HG03439 (cell line): Measurements from ENCODE around the gene SLC11A2.
"Not testable (repeated sequence)": the region's sequence is repeated elsewhere in the genome, so short reads cannot be mapped to it uniquely, and the experiment has no call there.

Source experiments
- ATAC-seq: cut with Tn5 transposase; IDR thresholded peaks from one replicate; pipeline ENCODE4 v1.9.1; 2021; ENCODE audit warnings: mild to moderate bottlenecking, moderate library complexity; ENCODE audit not compliant: unreplicated experiment

Gene SLC11A2

DNA sequence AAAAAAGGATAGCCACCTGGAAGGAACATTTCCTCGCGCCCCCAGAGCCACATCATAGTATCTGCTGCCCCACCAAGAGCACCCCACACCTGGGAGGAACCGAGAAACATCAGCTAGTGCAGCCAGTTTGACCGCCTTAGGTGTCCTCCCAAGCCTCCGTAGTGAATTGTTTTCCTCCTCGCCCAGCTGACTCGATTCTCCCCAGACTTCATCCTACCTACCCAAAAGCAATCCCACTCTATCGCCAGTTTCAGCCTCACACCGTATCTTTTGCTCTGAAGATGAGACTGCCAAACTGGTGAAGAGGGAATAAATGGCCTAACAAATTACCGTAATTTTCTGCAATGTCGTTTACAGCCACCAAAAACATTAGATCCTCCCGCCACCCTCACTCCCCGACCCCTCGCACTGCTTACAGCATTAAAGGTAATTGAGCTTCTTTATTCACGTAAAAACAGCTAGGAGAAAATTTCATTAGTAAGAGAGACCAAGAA, 1.2 kb upstream of the SLC11A2 start:
- no peak for ATAC-seq

DNA sequence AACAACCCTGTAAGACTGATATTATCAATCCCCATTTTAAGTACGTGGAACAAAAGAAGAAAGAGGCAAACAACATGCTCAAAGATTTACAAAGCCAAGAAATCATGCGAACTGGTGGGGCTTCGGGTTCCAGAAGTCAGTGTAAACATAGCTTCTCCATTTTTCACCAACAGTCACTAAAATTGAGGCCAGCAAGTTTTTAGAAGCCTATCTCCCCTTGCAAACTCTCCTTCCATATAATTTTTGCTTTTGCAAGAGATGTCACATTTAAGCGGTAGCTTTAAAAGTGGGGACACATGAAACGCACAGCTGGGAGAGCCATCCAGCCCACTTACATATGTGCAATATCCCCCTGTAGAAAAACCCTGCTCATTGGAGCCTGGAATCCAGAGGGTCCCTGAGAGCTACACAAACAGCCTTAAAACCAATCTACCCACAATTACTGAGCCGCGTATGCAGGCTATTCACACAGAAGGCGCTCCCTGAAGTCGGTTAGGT, 797 bp downstream of the SLC11A2 start:
- ATAC-seq = no peak

GRCh38 chr12:51023625-51024382, 2.4 kb downstream of the SLC11A2 start:
- ATAC-seq = no peak

- no peak for ATAC-seq
These were observed 4.5 kb downstream of the SLC11A2 start for GRCh38 chr12:51021694-51022093.

GRCh38 chr12:51020448-51021182, 5.6 kb downstream of the SLC11A2 start:
- ATAC-seq = no peak

GRCh38 chr12:51019927-51020326, 6.3 kb downstream of the SLC11A2 start:
- no peak for ATAC-seq

DNA sequence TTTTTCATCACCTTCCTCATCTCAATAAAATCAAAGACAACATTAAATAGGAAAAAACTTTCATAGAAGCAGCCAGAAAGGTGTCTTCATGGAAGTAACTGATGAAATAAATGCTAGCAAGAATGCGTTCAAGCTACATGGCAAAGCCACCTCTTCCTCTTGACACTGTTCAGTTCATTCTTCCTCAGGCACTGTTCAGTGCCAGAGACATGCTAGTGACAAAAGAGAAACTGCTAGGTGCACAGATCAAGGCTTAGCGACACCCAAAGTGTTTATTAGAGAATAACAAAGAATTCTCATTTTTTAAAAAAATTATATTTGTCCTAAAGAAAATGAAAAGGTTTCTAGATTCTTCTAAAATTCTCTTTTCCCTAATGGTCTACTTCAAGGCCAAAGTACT, 7.2 kb downstream of the SLC11A2 start:
- no peak for ATAC-seq

GRCh38 chr12:51017452-51017851, 8.7 kb downstream of the SLC11A2 start:
- ATAC-seq = no peak

DNA sequence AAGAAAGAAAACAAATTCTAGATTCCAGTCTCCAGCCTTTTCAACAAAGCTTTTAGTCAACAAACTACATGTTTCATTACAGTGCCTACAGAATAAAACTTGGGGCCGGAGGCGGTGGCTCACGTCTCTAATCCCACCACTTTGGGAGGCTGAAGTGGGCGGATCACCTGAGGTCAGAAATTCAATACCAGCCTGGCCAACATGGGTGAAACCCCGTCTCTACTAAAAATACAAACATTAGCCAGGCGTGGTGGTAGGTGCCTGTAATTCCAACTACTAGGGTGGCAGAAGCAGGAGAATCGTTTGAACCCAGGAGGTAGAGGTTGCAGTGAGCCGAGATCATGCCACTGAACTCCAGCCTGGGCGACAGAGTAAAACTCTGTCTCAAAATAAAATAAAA, 11.7 kb downstream of the SLC11A2 start:
- ATAC-seq = not testable (repeated sequence)

- ATAC-seq = no peak
These were observed 12.7 kb downstream of the SLC11A2 start for GRCh38 chr12:51013441-51013840.

- no peak for ATAC-seq
These were observed 13.5 kb downstream of the SLC11A2 start for GRCh38 chr12:51012570-51013236.

DNA sequence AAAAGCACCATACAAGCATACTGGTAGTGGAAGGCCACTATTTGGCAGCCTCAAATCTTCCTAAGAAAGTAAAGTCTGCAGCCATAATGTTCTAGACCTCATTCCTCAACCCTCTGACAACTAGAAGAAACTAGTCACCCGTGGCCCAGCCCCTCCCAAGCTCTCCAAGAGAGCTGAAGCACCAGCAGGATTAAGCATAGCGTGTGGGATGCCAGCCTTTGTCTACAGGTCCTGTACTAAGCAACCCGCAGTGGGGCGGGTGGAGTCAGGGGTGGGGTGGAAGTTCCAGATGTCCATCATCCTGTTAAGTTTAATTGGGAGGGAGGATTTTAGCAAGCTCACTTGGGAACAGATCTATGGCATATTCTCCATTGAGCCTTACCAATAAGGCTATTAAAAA, 14.2 kb downstream of the SLC11A2 start:
- no peak for ATAC-seq

- no peak for ATAC-seq
These were observed 17.1 kb downstream of the SLC11A2 start for GRCh38 chr12:51009056-51009440.

DNA sequence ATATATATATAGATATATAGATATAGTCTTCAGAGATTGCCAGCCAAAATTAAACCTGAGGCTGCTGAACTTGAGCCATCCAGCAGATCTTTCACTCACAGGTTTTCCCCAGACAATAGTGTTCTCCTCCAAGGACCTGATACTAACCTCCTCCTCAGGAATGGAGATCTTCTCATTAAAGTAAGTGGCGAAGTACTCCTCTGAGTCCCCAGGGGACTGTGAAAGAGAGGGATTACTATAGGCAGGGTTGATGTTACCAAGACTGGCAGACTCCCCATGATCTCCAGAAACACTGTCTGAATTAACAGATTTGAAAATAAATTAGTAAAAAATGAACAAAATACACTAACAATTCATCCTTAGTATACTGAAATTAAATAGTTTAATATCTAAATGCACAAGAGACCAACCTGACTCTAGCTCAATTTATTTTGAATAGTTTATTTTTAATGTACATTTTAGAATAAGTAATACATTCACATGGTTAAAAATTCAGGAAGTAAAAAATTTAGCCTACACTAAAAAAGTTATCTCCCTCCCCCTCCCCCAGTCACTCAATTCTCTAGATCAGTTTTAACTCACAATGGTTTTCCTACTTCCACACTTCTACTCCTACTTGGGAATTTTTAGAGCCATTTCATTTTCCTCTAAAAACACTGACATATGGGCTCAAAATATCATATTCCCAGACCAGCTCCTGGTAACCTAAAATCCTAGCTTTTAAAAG, 17.7 kb downstream of the SLC11A2 start:
- no peak for ATAC-seq

GRCh38 chr12:51005671-51006070, 20.5 kb downstream of the SLC11A2 start:
- no peak for ATAC-seq

GRCh38 chr12:51005030-51005429, 21.2 kb downstream of the SLC11A2 start:
- no peak for ATAC-seq

DNA sequence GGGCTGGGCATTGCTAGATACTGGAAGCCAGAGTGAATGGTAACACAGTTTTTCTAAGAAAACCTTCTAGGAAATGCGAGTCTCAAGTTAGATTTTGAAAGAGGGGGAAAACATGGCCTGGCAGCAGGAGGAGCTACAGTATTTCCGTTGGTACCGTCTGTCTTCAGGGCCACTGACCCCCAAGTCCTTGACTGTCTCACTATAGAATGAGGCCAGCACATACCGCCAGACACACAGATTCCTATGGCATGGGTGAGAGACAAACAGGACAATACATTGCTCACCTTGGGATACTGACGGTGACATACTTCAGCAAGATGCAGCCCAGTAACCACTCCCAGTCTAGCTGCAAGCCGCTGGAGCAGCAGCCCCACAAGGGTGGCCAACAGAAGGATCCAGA, 21.7 kb downstream of the SLC11A2 start:
- ATAC-seq = no peak

GRCh38 chr12:51001799-51002198, 24.4 kb downstream of the SLC11A2 start:
- ATAC-seq = no peak

GRCh38 chr12:51000245-51000644, 25.9 kb downstream of the SLC11A2 start:
- ATAC-seq = no peak

DNA sequence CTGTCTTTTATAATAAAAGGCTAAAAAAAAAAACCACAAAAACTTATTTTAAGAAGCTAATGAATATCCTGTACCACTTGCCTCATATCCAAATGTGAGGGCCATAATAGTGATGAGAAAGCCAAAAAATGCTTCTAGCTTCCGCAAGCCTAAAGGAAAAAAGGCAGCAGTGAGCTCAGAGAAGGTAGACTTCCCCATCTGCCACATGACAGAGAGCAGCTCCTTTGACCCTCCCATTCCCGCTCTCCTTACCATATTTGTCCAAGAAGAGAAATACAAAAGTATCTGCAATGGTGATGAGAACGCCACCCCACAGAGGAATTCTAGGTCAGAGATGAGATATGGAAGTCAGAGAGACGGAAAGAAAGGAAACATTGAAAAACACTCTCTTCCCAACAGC, 27.1 kb downstream of the SLC11A2 start:
- no peak for ATAC-seq

- no peak for ATAC-seq
These were observed 33.4 kb downstream of the SLC11A2 start for GRCh38 chr12:50992819-50993218.
